OCI-LY7 (cell line): ENCODE measurements around the gene TEX2. TPM values are rescaled to one million over a fixed set of nuclear protein-coding genes. Genes with fewer than 3 reads are reported as not detected.

Experiments used
- BruUV-seq: library from RNA; stranded (reverse); fragments of 400-500 nt; replicated peaks from 2 replicates; lab custom pipeline; 2021; lab: Mats Ljungman, UMichigan
- CTCF ChIA-PET: fragments of 300-600 bp; sonication (Branson Sonifier 250); formaldehyde crosslinking; loops from one replicate; lab custom pipeline; 2022; ENCODE audit warnings: antibody characterized with exemption; ENCODE audit not compliant: unreplicated experiment; lab: Charles Lee
- POLR2A ChIA-PET: fragments of 300-600 bp; sonication (Branson Sonifier 250); formaldehyde crosslinking; loops from one replicate; lab custom pipeline; 2022; ENCODE audit warnings: antibody characterized with exemption; lab: Charles Lee
- DNase-seq: peaks from one replicate; pipeline ENCODE4 v3.0.0-alpha.2; 2015; ENCODE audit warnings: low spot score
- H2AFZ ChIP-seq: fragments of 200-600 bp; sonication (generic), shearing (Covaris generic); 2 replicates; pipeline ENCODE4 v1.6.1; 2014; ENCODE audit warnings: mild to moderate bottlenecking, antibody characterized with exemption, low read length, moderate library complexity
- H3K27ac ChIP-seq: fragments of 200-600 bp; sonication (generic); 2 replicates; pipeline ENCODE4 v1.5.1; 2014; ENCODE audit warnings: mixed run types, low read depth, mild to moderate bottlenecking, moderate library complexity, low read length, inconsistent platforms; ENCODE audit not compliant: poor library complexity, severe bottlenecking
- H3K36me3 ChIP-seq: fragments of 200-600 bp; sonication (generic); 2 replicates; pipeline ENCODE4 v1.6.1; 2014; ENCODE audit warnings: mild to moderate bottlenecking, antibody characterized with exemption, low read length, moderate library complexity, mixed read lengths; ENCODE audit not compliant: insufficient read depth
- H3K4me1 ChIP-seq: fragments of 200-600 bp; sonication (generic); 2 replicates; pipeline ENCODE4 v1.5.1; 2014; ENCODE audit warnings: mild to moderate bottlenecking, low read length; ENCODE audit not compliant: insufficient read depth, poor library complexity, severe bottlenecking
- H3K4me2 ChIP-seq: fragments of 200-600 bp; sonication (generic); 2 replicates; pipeline ENCODE4 v1.6.1; 2014; ENCODE audit warnings: mild to moderate bottlenecking, low read length
- H3K4me3 ChIP-seq: fragments of 200-600 bp; sonication (generic); 2 replicates; pipeline ENCODE4 v1.5.1; 2014; ENCODE audit warnings: mild to moderate bottlenecking, low read depth, low read length; ENCODE audit not compliant: poor library complexity, severe bottlenecking
- H3K79me2 ChIP-seq: fragments of 200-600 bp; sonication (generic); 2 replicates; pipeline ENCODE4 v1.6.1; 2016; ENCODE audit warnings: low read depth, mild to moderate bottlenecking, low read length, moderate library complexity, mixed read lengths; ENCODE audit not compliant: insufficient read depth
- H3K9me2 ChIP-seq: fragments of 200-600 bp; sonication (generic); 2 replicates; pipeline ENCODE4 v1.6.1; 2016; ENCODE audit warnings: mild to moderate bottlenecking, low read length, mixed read lengths; ENCODE audit not compliant: insufficient read depth
- H3K9me3 ChIP-seq: fragments of 200-600 bp; sonication (generic); 2 replicates; pipeline ENCODE4 v1.6.1; 2014; ENCODE audit warnings: mild to moderate bottlenecking, mixed run types, low read length, mixed read lengths
- H4K20me1 ChIP-seq: fragments of 200-600 bp; sonication (generic); 2 replicates; pipeline ENCODE4 v1.6.1; 2014; ENCODE audit warnings: mild to moderate bottlenecking, antibody characterized with exemption, low read length, moderate library complexity, mixed read lengths; ENCODE audit not compliant: insufficient read depth
- EZH2phosphoT487 ChIP-seq: fragments of 200-600 bp; sonication (generic); IDR thresholded peaks from 2 replicates; pipeline ENCODE4 v1.6.1; 2018; ENCODE audit warnings: low read depth, borderline replicate concordance, mild to moderate bottlenecking, mixed run types, antibody characterized with exemption, low read length, moderate library complexity, mixed read lengths
- intact Hi-C: fragments of 100-400 bp; cut with micrococcal nuclease; formaldehyde crosslinking; loops from one replicate; pipeline ENCODE4 v1.10.0; 2022; ENCODE audit not compliant: unreplicated experiment
- total RNA-seq, 2 experiments: library from RNA; depleted of rRNA in 1 of 2; stranded (reverse); fragments of >200 nt in 1 of 2; shearing (Covaris generic) in 1 of 2; gene quantifications; 2 replicates each; pipeline ENCODE4 v1.2.3, GENCODE V29; 2014 to 2022
- TF ChIP-seq, protein P1 (sequence below): fragments of 200-600 bp; sonication (generic); conservative IDR thresholded peaks from 2 replicates; pipeline ENCODE4 v1.5.1; 2014; ENCODE audit warnings: mild to moderate bottlenecking, antibody characterized with exemption, low read length, moderate library complexity, mixed read lengths

TEX2 gene
- total RNA-seq, 2 experiments from 2014 or later, result 7.4 to 12.4 TPM

DNA sequence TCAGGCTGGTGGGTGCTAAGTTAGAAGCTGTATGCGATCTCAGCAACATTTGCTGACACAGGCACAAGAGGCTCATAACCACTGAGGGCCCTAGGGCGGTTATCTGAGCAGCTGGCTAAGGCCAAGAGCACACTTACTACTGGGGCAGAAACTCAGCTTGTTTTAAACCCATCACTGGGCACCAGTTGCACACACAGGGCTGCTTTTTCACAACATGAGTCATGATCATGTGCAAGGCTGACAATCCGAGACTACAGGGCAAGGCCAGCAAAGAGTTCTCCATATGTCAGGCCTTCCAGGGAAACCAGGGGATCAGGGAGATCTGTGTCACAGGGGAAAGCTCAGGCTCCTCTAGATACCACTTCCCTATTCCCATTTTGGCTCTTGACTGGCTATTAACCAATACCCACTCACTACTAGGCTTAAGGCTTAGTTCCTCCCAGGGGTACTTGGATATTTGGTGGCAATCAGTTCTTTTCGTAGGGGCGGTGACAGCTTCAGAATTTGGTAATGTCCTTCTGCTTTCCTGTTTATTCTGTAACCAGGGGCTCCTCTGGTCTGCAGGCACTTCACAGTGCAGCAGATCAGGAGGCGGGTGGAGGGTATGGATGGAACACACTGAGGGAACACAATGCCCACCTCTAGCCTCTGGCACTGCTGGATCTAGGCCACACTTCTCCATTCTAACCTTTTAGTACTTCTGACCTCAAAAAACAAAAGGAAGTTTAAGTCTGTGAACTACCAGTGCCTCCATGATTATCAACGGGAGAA, 88.2 kb downstream of the TEX2 start:
- Histone ChIP-seq H3K9me3 (no peaks in the 10 kb centered on the region), H3K79me2 (no peaks in the 10 kb centered on the region), H3K9me2 (no peaks in the 10 kb centered on the region), H3K4me2 (no peak overlapping the region), H3K4me3 (no peak overlapping the region), H3K27ac (no peak overlapping the region), H4K20me1 (no peaks in the 10 kb centered on the region), H3K4me1 (no peaks in the 10 kb centered on the region), H3K36me3 (peaks cover 16% of the 10 kb centered on the region), H2AFZ (no peak overlapping the region)
- no peak for TF ChIP-seq EZH2phosphoT487
- TF ChIP-seq, protein P1, sequence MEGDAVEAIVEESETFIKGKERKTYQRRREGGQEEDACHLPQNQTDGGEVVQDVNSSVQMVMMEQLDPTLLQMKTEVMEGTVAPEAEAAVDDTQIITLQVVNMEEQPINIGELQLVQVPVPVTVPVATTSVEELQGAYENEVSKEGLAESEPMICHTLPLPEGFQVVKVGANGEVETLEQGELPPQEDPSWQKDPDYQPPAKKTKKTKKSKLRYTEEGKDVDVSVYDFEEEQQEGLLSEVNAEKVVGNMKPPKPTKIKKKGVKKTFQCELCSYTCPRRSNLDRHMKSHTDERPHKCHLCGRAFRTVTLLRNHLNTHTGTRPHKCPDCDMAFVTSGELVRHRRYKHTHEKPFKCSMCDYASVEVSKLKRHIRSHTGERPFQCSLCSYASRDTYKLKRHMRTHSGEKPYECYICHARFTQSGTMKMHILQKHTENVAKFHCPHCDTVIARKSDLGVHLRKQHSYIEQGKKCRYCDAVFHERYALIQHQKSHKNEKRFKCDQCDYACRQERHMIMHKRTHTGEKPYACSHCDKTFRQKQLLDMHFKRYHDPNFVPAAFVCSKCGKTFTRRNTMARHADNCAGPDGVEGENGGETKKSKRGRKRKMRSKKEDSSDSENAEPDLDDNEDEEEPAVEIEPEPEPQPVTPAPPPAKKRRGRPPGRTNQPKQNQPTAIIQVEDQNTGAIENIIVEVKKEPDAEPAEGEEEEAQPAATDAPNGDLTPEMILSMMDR, result no peak
- POLR2A ChIA-PET, result no interaction called here
- CTCF ChIA-PET, result no interaction called here
- DNase-seq, result no peak
- intact Hi-C loops, result no loop called here
- no TSS peak for BruUV-seq

DNA sequence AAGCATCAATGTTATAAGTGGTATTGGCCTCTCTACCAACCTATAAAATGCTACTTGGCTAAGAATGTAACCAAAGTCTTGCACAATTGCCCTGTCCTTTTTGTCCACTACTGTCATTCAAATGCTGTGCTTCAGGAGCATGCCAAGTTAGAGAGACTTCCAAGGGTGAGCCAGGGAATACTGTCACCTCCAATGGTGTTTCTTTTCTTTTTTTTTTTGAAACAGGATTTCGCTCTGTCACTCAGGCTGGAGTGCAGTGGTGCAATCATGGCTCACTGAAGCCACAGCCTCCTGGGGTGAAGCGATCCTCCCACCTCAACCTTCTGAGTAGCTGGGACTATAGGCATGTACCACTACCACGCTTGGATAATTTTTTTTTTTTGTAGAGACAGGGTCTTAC, 89.4 kb downstream of the TEX2 start:
- H3K4me3 ChIP-seq, result no peak overlapping the region
- H3K36me3 ChIP-seq, result peaks cover 13% of the 10 kb centered on the region
- ChIA-PET CTCF (no interaction called here), POLR2A (no interaction called here)
- no peaks in the 10 kb centered on the region for H3K4me1 ChIP-seq
- intact Hi-C loops, result no loop called here
- H4K20me1 ChIP-seq, result no peaks in the 10 kb centered on the region
- no peaks in the 10 kb centered on the region for H3K79me2 ChIP-seq
- H3K27ac ChIP-seq, result no peak overlapping the region
- H3K9me2 ChIP-seq, result no peaks in the 10 kb centered on the region
- no peak for TF ChIP-seq EZH2phosphoT487
- TF ChIP-seq, protein P1, result no peak
- no peak overlapping the region for H2AFZ ChIP-seq
- no peak for DNase-seq
- H3K4me2 ChIP-seq, result no peak overlapping the region
- BruUV-seq, result no TSS peak
- no peaks in the 10 kb centered on the region for H3K9me3 ChIP-seq

DNA sequence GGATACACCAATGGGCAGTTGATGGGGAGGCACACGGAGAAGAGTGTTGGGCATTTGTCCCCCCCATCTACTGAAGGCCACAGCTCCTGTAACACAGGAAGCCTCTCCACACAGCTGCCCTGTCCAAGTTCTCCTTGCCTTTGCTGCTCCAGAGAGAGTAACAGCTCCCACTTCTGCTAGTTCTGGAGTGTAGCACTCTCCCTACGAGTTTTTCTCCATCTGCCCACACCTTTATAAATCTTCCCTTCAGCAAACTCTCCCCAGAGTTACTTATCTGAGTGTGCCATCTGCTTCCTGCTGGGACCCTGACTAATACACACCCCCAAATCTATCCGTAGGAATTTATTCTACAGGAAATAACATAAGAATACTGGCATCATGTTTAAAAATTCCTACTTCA, 90.5 kb downstream of the TEX2 start:
- CTCF ChIA-PET, result no interaction called here

More for the DNA sequence above, 90.5 kb downstream of the TEX2 start:
- intact Hi-C loops, result no loop called here
- no peaks in the 10 kb centered on the region for H3K4me1 ChIP-seq
- no peaks in the 10 kb centered on the region for H3K79me2 ChIP-seq
- H3K4me2 ChIP-seq, result no peak overlapping the region
- TF ChIP-seq, protein P1, result no peak
- no peak for TF ChIP-seq EZH2phosphoT487
- H4K20me1 ChIP-seq, result no peaks in the 10 kb centered on the region
- peaks cover 11% of the 10 kb centered on the region; the same call in 1 of the 2 replicates for H3K36me3 ChIP-seq
- no peak overlapping the region for H3K4me3 ChIP-seq
- DNase-seq, result no peak
- no peak overlapping the region for H2AFZ ChIP-seq
- H3K27ac ChIP-seq, result no peak overlapping the region
- H3K9me3 ChIP-seq, result no peaks in the 10 kb centered on the region
- POLR2A ChIA-PET, result interaction anchor here (0.7 kb wide), 1 partner anchor 8 kb away, joined by 3 read pairs; no protein-coding TSS in a partner anchor
- no peaks in the 10 kb centered on the region for H3K9me2 ChIP-seq
- BruUV-seq, result no TSS peak
